Suppressor macrophage treated with lipopolysaccharide for 1 hour (primary cell): Measurements from ENCODE around the gene EML2.
"Not testable (repeated sequence)": the region's sequence is repeated elsewhere in the genome, so short reads cannot be mapped to it uniquely, and the experiment has no call there.

Experiments used
- DNase-seq, 3 donors: peaks; one replicate each; pipeline ENCODE4 v3.0.0-alpha.2; 2020 to 2022

Gene EML2

GRCh38 chr19:45638930-45639729, at the start of gene EML2:
Gene EML2, minus strand, starts transcription at chr19:45639397. Its CDS starts 21 bp downstream, at chr19:45639376.
- peak; percentile 42 to 78 (median 55) for DNase-seq

- no peak for DNase-seq
These were observed 48.4 kb upstream of the EML2 start for GRCh38 chr19:45687599-45687998.

GRCh38 chr19:45685045-45685444, 45.8 kb upstream of the EML2 start:
- DNase-seq, result not testable (repeated sequence)

GRCh38 chr19:45682908-45683307, 43.7 kb upstream of the EML2 start:
- no peak for DNase-seq

- no peak for DNase-seq
These were observed 42.9 kb upstream of the EML2 start for GRCh38 chr19:45682117-45682516.

GRCh38 chr19:45681391-45682015, 42.3 kb upstream of the EML2 start:
- DNase-seq, result peak; percentile 80 to 88 (median 84)

GRCh38 chr19:45677351-45678230, 38.4 kb upstream of the EML2 start:
- peak; percentile 56 to 70 (median 57) for DNase-seq

GRCh38 chr19:45676851-45677263, 37.7 kb upstream of the EML2 start:
- no peak for DNase-seq

GRCh38 chr19:45674946-45675345, 35.7 kb upstream of the EML2 start:
- DNase-seq, result no peak

GRCh38 chr19:45670670-45671453, 31.7 kb upstream of the EML2 start:
- DNase-seq, result peak; percentile 78 to 93 (median 82)

GRCh38 chr19:45668342-45668871, 29.2 kb upstream of the EML2 start:
- peak; percentile 44 to 58 (median 53) for DNase-seq

GRCh38 chr19:45667620-45668341, 28.6 kb upstream of the EML2 start, which contains the start of gene GIPR:
Gene GIPR, plus strand, starts transcription at chr19:45668221. Its CDS starts 1,300 bp downstream, at chr19:45669521.
- peak; percentile 72 to 83 (median 77) for DNase-seq

- DNase-seq, result peak in 1 of 3 donors; percentile 9
These were observed 25.4 kb upstream of the EML2 start for GRCh38 chr19:45664575-45664974.

- DNase-seq, result no peak
These were observed 24.6 kb upstream of the EML2 start for GRCh38 chr19:45663800-45664199.

- no peak for DNase-seq
These were observed 21.4 kb upstream of the EML2 start for GRCh38 chr19:45660636-45661035.

GRCh38 chr19:45659096-45659729, 20.0 kb upstream of the EML2 start:
- DNase-seq, result no peak

- DNase-seq, result no peak
These were observed 18.4 kb upstream of the EML2 start for GRCh38 chr19:45657520-45658167.

- DNase-seq, result no peak
These were observed 15.9 kb upstream of the EML2 start for GRCh38 chr19:45655073-45655472.

- DNase-seq, result no peak
These were observed 14.4 kb upstream of the EML2 start for GRCh38 chr19:45653634-45654033.

GRCh38 chr19:45650722-45651121, 11.5 kb upstream of the EML2 start:
- DNase-seq, result peak in 2 of 3 donors; percentile 24 to 29
